Amygdala (tissue), 56 donors: Measurements from ENCODE around the gene ARHGAP6.
A peak's percentile ranks its signal among the peaks of the same experiment; 100 is the strongest.
"Not testable (repeated sequence)": the region's sequence is repeated elsewhere in the genome, so short reads cannot be mapped to it uniquely, and the experiment has no call there.

Experiments used
- DNase-seq, 56 donors: peaks; one replicate each; lab custom pipeline; 2025; lab: John Stamatoyannopoulos, UW

The ARHGAP6 gene

DNA sequence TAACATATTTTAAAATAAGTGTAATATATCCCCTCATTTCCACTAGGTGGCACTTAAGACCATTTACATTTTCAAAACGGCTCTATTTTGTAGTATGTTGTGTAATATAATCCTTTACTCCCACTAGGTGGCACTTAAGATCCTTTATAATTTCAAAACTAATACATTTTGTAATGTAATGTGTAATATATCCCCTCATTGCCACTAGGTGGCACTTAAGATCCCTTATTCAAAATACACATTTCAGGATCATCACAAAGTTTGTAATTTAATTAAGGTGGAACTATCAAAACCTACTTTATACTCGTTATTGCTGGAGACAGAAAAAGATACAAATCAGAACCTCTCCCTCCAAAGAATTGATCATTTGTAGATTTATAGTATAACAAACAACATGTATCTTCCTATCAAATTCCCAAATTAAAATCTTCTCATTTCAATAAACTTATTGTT lies 132.5 kb downstream of the ARHGAP6 start:
- DNase-seq: peak in 1 of 56 donors; percentile 1

DNA sequence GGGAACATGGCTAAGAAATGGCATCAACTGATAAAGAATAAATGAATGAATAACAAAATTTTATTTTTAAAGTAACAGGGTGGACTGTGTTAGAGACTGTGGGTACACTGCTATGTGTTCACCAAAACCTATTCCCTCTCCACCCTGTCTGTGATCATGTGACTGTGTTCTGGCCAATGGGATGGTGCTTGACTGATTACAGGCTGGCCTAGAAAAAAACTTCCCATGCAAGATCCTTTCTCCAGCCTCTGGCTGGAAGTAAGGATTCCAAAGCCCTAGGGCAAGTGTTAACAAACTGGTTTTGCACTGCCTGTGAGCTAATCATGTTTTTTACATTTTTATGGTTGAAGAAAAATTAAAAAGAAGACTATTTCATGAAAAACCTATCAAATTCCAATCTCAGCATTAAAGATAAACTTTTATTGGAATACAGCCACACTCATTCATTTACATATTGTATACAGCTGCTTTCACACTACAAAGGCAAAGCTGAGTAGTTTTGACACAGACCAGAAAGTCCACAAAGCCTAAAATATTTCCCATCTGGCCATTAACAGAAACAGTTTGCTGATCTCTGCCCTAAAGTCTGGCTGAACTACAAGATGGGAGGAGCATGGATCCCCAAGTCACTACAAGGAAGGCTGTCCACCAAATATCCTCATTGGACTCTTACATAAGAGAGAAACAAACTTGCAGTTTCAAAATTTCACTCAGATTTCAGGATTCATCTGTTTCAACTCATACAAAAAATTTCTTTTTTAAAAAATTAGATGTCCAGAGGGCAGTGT lies 133.2 kb downstream of the ARHGAP6 start:
- no peak for DNase-seq

DNA sequence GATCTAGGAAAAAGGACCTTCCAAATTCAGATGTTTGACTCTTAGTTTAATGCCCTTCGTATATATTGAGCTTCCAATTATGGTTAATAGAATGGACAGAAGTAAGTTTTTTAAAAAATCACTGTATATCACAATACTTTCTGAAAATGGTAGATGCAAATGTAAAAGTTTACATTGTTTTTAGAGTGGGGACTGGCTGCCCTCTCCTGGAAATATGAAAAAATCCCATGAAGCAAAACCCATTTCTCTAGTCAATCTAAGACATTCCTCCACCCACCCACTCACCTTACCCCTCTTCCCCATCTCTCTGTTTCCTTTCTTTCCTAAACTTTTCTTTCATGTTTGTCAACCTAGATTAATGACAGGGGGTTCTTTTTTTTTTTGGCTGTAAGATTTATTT lies 134.5 kb downstream of the ARHGAP6 start:
- DNase-seq: no peak

DNA sequence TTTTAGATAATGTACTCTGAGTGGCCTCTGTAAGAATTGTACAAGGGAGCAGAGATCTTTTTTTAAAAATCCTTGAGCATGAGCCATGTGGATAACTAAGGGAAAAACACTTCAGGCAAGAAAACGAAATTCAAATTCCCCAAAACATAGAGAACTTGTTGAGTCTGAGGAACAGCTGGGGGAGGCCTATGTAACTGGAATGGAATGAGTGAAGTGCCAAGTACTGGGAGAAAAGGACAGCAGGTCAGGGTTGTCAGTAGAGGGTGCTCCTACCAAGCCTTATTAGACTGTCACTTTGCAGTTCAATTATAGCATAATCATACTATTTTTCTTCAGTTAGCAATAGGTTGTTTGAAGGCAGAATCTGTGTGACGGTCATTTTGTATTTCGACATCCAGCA lies 135.1 kb downstream of the ARHGAP6 start:
- DNase-seq: no peak

DNA sequence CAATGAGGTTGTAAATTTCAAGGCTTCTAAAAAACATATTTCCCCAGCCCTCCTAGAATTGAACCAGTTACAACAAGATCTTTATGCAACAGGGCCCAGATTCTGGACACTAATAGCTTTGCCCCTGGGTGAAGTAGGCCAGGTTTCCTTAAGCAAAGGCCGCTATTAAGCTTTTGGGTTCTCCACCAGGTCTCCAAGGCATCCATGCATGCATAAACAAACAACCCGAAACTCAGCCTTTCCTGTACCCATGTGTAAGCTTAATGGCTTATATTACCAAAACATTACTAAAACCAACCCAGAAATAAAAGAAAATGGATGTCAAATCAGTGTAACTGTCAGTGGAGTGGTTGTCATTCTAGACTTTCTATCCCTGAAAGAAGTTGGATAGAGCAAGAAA lies 137.1 kb downstream of the ARHGAP6 start:
- DNase-seq: no peak

DNA sequence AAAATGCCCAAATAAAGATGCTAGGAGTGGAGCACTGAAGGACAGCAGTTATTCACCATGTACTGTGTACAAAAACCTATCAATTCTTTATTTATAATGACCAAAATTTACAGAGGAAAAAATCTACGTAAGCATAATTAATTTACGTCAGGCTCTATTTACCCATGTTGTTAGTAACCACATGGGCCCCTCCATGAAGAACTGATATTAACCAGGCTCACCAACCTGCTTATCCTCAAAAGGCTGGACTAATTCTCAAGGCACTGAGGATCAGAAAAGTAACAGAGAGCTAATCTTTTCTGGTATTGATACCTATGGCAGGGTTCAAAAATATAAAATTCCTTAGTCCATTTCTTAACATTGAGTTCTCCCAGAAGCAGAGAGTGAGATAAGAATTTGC lies 140.0 kb downstream of the ARHGAP6 start:
- DNase-seq: no peak

DNA sequence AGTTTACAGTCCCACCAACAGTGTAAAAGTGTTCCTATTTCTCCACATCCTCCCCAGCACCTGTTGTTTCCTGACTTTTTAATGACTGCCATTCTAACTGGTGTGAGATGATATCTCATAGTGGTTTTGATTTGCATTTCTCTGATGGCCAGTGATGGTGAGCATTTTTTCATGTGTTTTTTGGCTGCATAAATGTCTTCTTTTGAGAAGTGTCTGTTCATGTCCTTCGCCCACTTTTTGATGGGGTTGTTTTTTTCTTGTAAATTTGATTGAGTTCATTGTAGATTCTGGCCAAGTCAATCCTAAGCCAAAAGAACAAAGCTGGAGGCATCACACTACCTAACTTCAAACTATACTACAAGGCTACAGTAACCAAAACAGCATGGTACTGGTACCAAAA lies 146.5 kb downstream of the ARHGAP6 start:
- DNase-seq: not testable (repeated sequence)

DNA sequence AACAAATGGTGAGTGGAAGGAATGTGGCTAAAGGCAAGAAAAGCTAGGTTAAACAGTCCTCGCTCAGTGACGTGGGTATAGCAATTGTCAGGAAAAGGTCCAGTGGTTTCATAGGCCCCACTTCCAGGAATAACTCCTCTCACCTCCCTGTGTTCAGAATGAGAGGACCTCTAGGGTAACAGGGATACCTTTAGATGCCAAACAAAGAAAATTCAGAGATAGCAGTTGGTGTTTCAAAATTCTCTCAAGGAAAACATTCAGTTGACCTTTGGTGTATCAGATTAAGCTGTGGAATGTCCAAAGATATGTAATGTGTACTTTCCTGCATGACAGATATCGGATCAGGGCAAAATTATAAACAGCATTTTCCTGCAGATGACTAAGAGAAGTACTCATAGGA lies 155.9 kb downstream of the ARHGAP6 start:
- DNase-seq: no peak

DNA sequence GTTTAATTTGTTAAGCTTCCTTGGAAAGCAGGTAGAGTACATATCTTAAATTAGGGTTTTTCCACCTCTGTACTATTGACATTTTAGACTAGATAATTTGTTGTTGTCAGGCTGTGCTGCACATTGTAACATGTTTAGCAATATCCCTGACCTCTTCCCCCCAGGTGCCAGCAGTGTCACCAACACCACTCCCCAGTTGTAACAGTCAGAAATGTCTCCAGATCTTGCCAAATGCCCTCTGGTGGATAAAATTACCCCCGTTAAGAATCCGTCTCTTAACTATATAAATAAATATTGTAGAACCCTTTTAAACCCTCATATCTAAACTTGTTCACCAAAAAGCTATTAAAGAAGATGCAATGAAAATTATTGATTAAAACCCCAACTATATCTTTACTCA lies 161.5 kb downstream of the ARHGAP6 start:
- DNase-seq: no peak

DNA sequence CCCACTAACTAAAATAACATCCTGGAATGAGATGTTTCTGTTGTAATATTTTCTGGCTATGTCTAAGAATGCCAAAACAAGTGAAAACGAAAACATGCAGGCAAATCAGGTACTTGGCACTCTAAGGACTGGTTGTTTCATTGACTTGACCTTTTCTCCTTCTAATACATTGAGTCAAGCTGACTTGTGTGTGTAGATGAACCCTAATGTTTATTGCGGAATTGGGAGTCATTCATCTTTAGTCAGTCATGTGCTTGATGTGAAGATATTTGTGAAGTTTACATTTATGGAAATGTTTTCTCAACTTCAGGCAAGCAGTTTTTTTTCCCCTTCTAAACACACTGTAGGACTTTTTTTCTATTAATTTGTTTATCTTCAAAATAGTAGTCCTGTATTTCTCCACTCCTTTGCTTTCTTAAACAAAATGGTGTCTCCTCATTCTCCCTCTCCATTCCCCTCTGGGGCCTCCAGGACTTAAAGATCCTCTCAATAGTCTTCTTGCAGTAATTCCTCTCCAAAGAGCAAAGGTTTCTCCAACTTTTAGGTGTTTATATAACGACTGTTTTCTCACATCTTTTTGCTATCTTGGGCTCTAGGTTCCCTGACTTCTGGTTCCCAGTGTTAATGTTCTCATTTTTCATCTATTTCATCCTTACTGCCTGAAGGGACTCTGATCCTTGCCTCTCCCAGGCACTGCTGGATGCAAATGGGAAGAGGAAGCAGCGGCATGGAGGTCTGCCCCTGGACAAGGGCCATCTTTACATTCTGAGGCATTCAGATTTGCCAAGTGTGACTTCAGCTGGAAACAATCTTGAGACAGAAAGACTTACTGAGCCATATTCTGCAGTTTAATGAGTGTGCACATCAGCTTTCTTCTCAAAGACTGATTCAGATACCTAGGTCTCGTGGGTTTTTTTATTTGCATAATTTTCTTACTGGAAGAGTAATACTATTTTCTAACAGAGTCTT lies 166.4 kb downstream of the ARHGAP6 start:
- DNase-seq: no peak

DNA sequence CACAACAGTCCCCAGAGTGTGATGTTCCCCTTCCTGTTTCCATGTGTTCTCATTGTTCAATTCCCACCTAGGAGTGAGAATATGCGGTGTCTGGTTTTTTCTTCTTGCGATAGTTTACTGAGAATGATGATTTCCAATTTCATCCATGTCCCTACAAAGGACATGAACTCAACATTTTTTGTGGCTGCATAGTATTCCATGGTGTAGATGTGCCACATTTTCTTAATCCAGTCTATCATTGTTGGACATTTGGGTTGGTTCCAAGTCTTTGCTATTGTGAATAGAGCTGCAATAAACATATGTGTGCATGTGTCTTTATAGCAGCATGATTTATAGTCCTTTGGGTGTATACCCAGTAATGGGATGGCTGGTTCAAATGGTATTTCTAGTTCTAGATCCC lies 174.3 kb downstream of the ARHGAP6 start:
- not testable (repeated sequence) for DNase-seq

DNA sequence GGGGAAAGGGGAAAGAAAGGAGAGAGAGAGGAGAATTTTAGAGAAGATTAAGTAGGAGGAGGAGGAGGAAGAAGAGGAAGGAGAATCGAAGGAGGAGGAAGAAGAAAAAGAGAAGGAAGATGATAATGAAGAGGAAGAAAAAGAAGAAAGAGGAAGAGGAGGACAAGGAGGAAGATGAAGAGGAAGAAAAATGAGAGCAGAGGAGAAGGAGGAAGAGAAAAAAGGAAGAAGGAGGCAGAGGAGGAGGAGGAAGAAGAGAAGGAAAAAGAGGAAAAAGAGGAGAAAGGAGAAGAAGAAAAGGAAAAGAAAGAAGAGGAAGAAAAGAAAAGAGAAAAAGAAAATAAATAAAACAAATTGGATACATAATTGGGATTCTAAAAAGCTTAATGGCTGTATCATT lies 181.4 kb downstream of the ARHGAP6 start:
- no peak for DNase-seq

DNA sequence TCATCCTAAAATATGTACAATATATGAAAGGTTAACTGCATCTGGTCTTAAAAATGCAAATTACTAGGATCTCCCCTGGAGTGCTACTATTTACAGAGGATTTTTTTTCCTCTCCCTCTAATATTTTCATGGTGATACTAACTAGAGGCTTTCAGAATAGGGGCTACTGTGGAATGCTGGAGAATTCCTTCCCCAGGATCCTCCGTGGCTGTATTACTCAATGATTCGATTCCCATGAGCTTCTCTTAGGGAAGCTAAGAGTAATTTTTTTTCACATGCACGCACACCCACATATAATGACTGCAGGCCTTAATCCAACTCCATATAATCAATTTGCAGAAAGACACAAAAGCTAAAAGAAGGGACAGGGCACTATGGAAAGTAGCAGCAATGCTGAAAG lies 184.7 kb downstream of the ARHGAP6 start:
- DNase-seq: no peak

DNA sequence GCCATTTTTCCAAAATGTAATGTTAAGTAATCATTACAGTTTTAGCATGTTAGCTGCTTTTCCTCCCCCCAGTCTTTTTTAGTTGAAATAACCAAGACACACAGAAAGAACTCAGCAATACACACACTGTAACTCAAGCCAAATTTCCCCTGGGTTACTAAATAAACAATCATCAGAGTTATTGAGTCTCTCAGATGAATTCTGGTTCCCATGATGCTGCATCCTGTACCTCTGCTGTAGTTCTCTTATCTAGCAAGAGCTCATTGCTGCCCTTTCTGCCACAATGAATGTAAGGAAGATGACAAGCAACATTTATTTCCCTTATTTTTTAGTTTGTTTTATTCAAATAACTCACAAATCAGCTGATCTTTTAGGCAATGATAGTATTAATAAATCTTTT lies 185.1 kb downstream of the ARHGAP6 start:
- no peak for DNase-seq

DNA sequence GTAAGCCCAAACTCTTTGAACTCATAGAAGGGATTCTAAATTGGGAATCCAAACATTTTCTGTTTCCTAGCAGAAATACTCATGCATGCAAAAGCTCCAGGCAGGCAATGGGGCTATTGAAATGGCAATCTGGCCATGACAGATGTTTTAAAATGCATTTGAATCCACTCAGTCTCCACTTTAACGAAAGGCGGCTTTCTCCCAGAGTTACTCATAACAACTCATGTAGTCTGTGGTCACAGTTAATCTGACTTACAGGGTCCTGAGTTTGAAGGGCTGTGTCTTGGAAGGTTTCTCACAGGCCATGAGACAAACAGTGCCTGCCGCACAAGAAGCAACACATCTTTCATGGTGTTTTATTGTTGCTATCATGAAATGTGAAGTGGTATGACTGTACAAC lies 186.8 kb downstream of the ARHGAP6 start:
- DNase-seq: no peak

DNA sequence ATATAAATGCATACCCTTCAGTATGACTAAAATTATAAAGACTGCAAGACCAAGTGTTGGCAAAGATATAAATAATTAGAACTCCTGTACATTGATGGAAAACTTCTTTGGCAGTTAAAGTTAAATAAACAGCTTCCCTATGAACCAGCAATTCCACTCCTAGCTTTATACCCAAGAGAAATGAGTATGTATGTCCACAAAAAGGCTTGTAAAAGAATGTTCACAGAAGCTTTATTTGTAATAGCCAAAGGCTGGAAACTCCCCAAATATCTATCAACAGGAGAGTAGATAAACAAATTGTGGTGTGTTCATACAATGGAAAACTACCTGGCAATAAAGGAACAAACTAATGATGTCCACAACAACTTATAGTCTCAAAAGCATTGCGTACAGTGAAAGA lies 187.7 kb downstream of the ARHGAP6 start:
- no peak for DNase-seq

DNA sequence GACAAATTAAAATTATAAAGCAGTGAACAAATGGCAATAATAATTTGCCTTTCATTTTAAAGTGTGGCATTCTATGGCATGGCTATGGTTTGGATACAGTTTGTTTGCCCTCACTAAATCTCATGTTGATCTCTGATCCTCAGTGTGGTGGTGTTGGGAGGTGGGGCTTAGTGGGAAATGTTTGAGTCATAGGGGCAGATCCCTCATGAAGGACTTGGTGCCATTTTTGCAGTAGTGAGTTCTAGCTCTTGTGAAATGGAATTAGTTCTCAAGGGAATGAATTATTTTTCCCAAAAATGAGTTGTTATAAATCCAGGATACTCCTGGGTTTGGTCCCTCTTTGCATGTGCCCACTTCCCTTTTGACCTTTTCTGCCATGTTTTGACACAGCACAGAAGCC lies 191.1 kb downstream of the ARHGAP6 start:
- no peak for DNase-seq

DNA sequence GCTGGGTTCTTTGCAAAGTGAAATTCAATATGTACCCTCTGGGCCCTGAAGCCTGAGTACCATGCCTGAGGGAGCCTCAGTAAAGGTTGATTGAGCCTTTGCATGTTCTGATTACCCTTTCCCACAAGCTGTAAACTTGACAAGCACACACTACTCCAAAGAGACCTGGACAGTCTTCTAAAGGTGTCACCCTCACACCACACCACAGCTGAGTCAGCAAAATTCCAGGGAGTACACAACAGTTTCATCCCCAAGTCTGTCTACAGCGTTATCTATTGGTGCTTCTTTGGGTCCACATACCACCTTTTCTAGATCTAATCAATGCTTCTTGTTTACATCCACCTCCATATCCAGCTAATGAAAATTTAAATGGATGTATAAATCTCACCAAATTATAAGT lies 191.7 kb downstream of the ARHGAP6 start:
- DNase-seq: no peak

DNA sequence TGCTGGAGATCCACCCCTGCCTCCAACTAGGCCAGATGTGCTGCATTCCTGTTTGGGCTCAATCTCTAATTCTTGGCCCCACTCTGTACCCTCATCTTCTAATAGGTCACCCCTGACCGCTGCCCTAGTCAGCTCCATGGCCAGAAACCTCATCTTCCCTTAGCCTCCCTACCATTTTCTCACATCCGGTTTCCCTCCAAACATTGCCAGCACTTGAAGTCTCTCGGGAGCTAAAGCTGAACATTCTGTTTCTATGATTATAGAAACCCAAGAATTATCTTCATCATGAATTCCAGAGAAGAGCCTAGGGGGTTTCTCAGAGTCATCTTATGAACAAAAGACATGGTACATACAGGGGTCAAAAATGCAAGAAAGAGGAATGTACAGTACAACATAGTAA lies 192.8 kb downstream of the ARHGAP6 start:
- DNase-seq: no peak

DNA sequence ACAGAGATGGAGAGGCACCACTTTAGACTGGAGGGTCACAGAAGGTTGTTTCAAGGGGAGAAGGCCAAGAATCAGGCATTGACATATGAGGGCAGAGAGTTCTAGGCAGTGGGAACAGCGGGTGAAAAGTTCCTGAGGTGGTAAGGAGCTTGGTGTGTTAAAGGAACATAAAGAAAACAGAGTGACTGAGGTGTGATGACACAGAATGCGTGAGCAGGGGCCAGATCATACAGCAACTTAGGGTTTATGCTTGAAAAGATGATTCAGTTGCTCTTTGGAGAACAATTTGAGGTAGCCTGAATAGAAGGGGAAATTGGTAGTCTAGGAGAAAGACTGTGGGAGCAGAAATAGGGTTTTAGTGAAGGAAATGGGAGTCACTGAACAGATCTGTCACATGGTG lies 193.3 kb downstream of the ARHGAP6 start:
- no peak for DNase-seq

DNA sequence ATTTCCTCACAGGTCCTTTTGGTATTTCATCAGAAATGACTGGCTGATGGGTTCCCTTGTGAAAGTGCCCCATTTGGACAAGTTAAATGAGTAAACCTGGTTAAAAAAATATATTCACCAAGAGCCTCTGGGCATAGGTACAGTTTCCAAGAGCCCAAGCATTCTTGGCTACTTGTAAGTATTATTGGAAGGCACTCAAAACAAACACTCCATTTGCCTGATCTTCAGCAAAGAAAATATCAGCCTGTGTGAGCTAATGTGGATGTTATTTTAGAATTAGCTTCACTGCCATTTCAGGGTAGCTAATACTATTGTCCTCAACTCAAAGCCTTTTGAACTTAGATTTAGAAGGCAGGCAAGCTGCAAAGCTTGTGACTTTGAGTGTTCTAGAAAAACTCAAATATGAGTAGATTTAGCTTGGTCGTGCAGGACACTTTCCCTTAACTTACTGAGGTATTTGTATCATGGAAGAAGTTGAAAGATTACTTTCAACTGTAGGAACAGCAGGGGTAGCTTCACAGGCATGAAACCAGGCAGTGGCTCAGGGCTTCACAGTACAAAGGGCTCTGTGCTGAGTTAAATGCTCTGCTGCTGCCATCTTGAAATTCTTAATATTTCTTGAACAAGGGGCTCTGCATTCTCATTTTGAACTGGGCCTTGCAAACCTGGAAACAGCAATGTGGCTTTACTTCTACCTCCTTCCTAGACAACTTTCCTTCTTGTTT lies 195.3 kb downstream of the ARHGAP6 start:
- DNase-seq: no peak
